ENCODE results near the gene RGS14.
"Not testable (repeated sequence)": the region's sequence is repeated elsewhere in the genome, so short reads cannot be mapped to it uniquely, and the experiment has no call there.

Gene RGS14

DNA sequence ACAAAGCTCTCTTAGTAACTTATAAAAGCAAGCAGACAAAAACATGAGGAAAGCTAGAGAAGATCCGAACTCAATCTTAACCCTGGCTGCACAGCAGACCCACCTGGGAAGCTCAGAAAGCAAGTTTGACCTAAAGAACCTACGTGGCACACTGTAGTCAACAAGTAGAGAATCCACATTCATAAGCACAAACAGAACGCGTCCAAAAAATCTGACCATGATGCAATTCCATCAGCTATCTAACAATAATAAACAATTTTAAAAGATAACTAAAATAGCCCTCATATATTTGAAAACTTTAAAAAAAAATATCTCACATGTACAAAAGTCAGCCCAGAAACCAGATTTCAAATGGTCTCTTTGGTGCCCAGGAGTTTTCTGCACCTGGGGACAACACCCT is 10.9 kb upstream of the RGS14 start:
- no peak for DNase-seq (ENCODE audit: low read depth)

DNA sequence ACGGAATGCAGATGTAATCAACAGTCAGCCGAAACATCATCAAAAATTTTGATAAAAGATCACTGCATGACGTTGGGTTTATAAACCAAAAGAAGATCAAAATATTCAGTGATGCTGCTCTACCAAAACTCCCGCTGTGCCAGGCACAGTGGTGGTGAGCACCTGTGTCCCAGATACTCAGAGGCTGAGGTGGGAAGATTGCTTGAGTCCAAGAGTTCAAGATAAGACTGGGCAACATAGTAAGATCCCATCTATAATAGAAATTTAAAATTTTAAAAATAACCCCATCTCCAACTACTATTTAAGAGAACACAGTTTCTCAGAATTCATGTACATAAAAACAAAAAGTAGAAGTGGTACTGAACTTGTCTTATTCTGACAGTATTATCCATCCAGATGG is 10.0 kb upstream of the RGS14 start:
- DNase-seq (ENCODE audit: low read depth) = no peak

DNA sequence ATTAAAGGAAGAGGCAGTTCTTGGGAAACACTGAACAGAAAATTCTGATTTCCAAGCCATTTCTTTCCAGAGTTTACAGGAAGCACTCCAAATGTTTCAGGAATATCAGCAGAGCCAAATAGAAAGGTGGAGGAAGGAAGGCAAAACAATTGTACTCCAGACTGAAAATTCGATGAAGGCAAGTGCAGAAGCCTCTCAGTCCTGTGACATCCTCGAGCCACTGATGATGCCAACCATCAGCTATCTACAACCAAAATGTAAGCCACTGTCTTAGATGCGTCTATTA is 8.4 kb upstream of the RGS14 start:
- no peak for DNase-seq (ENCODE audit: low read depth)

DNA sequence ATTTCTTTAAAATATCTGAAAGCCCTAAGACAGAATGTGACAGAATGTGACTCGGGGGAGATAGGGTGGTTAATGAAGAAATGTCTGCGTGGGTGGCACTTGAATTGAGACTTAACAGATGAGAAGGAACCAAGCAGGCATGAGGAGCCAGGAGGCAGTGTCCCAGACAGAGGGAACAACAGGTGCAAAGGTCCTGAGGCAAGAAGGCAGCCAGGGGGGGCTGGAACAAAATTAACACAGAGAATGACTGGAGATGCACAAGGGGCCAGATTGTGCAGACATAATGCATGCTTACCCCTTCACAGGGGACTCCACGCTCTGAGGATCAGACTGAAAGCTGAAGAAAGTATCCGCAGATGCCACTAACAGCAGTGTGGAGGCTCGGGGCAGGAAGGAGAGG is 8.0 kb upstream of the RGS14 start:
- no peak for DNase-seq (ENCODE audit: low read depth)

DNA sequence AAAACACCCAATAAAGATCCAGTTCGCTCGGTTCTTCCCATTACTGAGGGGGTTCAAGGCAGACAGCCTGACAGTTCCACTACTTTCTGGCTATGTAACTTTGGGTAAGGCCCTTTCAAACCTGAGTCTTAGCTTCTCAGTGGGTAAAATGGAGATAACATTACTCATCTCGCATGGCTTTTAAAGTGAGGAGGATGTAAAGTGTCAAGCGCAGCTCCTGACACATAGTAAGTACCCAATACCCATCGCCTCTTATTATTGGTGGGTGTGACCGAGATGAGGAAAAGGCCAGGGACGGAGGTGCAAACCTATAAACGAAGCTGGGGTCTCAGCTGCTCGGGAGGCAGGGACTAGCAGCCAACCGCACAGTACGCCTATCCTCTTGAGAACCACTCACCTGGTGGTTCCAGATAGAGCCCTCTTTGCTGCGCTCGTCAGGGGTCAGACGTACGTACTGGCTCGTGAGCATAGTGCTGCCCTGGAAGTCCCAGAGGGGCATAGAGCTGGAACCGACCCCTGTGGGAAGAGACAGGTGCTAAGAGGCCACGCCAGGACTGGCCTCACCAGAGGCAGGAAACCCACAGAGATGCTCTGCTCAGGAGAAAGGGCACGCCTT is 6.8 kb upstream of the RGS14 start:
- DNase-seq (ENCODE audit: low read depth) = no peak

DNA sequence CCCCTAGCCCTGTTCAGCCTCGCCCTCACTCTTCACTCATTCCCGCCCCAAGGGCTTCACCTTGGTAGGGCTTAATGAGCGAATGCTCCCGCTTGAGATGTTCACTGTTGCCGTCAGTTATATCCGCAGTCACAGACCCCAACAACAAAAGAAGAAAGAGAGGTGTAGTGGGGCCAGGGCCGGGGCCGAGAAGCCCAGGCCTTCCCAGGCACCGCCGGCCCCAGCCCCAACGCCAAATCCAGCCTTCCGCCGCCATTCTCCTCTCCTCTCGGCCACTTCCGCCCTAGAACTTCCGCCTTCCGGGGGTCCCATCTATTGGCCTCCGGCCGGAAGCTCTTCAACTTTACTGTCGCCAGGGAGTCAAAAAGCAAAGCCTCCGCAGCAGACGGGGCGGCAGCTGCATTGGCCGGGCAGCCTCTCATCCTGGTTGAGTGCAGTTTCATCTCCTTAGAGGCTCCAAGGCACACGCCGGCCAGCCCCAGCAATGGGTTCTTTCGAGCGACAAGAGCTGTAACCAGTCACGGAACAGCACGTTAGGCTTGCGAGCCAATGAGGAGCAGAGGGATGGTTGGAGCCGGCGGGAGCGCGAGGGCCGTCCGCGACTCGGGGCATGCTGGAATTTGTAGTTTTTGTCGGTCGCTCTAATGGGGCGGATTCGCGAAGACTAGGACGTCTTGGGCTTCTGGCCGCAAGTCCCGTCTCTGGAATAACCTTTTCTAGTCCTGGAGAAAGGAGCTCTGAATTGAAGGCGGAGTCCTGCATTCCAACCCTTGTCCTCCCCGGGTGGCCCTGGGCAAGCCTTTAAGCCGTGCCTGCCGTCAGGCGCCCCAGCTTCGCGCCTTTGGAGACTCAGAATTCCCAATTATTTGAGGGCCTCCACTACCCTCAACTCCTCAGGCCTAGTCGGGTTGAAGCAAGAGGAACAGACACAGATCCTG is 6.1 kb upstream of the RGS14 start, which contains the start of gene LMAN2:
LMAN2 (minus strand) TSS at position 277 of the 938 bp plus-strand sequence; CDS start at position 256, 21 bp downstream.
- peak; percentile 84 for DNase-seq (ENCODE audit: low read depth)

DNA sequence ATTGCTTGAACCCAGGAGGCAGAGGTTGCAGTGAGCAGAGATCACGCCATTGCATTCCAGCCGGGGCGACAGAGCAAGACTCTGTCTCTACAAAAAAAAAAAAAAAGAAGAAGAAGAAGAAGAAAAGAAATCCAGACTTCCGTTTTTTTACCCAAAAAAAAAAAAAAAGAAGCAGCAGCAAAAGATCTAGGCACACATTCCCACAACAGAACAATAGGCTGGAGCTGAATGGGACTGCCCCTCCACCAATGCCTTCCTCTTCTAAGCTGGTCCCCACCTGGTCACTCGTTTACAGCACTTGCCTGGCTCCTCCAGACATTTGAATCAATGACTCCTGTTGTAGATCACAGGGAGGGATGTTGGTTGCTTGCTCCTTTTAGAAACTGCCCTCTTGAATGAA is 4.6 kb upstream of the RGS14 start:
- no peak for DNase-seq (ENCODE audit: low read depth)

DNA sequence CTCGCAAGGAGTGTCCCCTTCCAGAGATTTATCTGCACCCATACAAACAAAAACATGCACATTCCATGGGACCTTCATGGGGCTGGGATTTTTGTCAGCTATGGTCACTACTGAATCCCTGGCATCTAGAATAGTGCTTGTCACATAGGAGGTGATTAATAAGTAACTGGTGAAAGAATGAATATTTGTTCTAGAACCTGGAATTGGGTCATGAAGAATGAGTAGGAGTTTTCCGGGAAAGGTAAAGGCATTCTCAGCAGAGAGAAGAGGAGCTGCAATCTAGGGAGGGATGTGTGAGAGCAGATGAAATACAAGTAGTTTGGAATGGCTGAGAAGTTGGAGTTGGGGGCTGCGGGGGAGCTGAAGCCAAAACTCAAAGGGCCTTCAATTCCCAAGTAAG is 3.5 kb upstream of the RGS14 start:
- DNase-seq (ENCODE audit: low read depth) = no peak

DNA sequence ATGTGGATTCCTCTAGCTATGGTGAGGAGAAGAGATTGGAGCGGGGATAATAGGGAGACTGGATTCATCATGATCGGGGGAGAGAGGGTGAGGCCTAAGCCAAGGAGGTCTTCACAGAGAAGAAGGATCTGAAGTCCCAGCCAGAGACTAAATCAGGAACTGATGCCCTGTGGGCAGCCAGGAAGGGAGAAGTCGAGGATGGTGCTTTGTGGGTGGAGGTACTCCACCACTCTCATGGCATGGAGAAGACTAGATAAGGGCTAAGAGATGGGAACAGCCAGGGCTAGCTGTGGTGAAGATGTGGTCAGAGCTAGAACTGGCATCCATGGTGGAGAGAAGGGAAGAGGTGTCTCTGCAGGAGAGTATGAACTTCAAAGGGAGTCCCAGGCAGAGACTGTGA is 3.0 kb upstream of the RGS14 start:
- no peak for DNase-seq (ENCODE audit: low read depth)

DNA sequence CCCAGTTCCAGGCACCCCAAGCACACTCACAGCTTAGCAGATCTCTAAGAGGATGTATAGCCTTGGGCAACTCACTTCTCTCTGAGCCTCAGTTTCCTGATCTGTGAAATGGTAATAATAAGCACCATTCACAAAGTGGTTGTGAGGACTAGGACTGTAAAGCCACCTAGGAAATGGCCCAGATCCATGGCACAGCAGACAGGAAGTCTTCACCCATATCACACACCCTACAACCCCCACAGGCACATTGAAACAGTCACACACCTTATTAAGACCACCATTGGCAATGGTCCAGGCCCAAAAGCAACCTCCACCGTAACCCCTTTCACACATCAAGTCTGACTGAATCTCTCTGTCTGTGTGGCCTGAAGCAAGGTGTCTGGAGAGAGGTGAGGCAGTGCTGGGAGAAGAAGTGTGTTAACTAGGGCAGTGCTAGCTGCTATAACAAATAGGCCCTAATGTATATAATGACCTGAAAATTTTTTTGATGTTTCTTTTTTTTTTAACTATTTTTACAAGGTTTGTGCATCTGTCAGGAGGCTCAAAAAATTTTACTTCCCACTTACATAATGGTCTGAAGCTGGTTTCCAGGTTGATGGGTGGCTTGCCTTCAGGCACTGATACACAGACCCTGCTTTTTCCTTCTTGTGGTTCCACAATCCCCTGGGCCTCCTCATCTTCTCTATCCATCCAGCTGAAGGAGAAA is 2.4 kb upstream of the RGS14 start:
- no peak for DNase-seq (ENCODE audit: low read depth)

DNA sequence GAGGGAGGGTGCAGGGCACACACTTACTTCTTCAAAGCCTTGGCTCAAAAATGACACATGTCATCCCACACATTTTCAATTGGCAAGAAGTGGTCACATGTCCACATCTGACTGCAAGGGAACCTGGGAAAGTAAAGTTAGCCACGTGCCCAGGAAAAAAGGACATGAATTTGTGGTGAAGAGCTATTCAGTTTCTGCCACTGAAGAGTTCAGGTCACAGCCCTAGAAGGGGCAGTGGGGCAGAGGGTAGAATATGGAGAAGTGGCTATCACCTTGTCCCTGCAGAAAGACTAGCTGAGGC is 1.9 kb upstream of the RGS14 start:
- no peak for DNase-seq (ENCODE audit: low read depth)

DNA sequence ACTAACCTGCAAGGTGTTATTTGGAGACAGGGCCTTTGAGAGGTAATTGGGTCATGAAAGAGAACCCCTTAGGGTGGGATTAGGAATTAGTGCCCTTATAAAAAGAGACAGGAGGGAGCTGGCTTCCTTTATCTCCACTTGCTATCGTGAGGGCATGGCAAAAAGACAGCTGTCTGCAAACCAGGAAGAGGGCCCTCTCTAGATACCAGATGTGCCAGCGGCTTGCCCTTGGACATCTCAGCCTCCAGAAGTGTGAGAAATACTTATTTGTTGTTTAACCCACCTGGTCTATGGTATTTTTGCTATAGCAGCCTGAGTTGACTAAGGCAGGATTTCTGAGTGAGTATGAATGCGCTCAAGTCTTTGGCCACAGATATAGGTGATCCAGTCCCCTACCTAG is 978 bp upstream of the RGS14 start:
- no peak for DNase-seq (ENCODE audit: low read depth)

DNA sequence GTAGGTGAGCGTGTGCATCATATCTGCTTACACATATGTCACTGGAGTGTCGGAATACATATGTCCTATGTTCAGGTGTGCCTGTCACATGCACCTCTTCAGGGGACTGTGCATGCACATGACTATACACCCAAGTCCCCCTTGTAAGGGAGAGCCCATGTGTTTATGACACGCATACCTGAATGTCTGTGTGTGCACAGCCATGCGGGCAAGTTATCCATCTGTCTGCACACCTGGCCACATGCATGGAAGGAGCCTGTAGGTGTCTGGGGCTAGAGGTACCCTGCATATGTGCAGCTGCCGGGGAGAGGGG is 622 bp upstream of the RGS14 start:
- DNase-seq (ENCODE audit: low read depth) = no peak

DNA sequence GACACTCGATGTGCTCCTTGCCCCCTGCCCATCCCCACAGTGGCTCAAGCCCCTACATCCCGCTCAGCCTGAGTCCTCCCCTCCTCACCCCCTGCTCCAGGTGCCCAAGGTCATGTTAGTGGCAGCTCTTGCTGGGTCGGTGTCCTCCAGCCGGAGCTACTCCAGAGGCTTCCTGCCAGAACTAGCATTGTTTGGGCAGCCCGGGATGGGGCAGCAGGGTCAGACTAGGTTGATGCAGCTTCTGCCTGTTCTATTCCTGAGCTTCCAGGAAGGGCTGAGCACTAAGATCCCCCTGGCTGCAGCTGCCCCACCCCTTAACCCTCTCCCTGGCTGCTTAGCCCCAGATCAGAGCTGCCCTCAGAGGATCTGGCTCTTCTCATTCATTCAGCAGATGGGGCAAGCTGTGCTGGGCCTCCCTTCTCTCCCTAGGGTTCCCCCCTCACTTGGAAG is 671 bp downstream of the RGS14 start:
- DNase-seq (ENCODE audit: low read depth) = no peak

DNA sequence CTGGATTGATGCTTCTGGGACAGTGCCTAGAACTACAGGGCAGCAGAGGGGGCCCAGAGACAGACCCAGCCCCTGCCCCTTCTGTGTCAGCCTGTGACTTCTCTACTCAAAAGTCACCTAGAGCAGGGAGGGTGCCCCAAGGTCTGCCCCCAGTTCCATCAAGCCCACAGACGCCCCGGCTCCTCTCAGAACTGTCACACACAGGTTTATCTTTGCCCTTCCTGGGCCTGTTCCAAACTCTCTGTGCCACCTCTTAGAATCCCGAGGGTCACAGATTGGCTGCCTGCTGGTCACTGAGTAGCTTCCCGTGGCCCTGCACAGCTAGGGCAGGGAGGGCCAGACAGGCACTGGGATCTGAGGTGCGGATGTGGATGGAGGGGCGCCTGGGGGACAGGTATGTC is 1.7 kb downstream of the RGS14 start:
- no peak for DNase-seq (ENCODE audit: low read depth)

DNA sequence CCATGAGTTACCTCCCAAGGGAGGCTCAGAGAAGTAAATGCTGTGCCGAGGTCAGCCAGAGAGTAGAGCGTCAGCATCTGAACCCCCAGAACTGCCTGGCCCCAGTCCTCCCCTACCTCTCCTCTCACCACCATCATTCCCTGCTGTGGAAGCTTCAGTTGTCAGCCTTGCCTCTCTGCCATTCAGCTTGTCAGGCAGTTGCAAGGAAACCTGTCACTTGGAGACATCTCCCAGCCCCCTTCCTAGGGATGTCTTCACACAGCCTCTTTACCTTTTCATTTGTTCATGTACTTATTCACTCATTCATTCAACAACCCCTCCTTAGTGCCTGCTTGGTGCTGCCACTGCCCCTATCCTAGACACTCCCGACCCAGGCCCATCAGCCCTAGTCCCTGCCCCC is 2.1 kb downstream of the RGS14 start:
- no peak for DNase-seq (ENCODE audit: low read depth)

DNA sequence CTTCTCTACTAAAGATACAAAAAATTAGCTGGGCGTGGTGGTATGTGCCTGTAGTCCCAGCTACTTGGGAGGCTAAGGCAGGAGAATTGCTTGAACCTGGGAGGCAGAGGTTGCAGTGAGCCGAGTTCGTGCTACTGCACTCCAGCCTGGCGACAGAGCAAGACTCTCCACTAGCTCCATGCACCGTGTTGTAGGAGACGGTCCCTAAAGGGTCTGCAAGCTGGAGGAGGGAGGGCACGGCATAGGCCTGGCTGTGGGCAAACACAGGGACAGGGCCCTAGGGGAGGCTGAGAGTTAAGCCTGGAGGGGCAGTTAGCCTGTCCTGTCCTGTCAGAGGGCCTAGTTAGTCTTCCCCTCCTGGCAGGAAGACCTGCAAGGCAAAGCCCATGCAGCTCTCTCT is 3.0 kb downstream of the RGS14 start:
- DNase-seq (ENCODE audit: low read depth) = not testable (repeated sequence)

DNA sequence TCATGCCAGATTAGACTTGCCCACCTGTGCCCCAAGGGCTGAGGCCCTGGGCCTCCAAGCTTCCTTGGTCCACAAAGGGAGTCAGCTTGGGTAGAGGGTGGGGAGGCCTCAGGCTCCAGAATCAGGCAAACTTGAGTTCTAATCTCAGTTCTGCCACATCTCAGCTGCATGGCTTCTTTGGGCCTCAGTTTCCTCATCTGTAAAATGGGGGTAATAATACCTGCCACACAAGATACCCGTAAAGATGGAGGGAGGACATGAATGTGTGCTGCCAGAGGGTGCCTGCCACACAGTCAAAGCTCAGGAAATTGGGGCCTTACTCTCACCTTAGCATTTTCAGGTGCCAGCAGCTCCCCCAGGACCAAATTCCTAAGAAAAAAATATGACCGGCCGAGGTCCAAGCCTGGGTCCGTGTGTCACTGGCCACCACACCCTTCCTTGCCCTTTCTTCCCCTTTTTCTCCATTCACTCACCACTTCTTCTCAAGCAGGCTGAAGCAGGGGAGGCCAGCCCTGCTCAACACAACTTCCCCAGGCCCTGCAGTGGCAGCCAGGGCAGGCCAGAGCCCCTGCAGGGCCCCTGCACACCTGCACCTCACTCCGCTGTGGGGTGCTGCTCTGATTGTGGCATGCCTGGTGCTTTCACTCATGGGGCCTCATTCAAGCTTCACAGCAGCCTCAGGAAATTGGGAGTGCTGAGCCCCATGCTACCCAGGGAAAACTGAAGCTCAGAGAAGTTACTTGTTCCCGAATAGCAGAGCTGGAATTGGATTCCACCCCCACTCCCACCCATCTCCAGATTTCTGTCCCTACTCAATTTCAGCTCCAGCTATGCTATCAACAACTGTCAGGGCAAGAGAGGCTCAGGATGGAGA is 3.9 kb downstream of the RGS14 start:
- DNase-seq (ENCODE audit: low read depth) = no peak

DNA sequence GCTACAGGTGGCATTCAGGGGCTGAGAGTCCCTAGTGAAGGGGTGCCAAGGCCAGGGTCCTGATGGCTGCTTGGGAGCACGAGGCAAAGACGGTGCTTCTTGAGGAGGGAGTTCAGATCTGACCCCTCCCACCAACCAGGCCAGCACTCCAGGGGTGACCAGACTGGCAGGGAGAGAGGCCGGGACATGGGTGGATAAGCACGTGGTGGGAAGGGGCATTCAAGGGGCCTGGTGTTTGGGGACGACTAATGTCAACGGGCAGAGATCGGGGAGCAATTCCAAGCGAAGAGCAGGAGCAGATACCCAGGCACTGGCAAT is 4.5 kb downstream of the RGS14 start:
- DNase-seq (ENCODE audit: low read depth) = no peak

DNA sequence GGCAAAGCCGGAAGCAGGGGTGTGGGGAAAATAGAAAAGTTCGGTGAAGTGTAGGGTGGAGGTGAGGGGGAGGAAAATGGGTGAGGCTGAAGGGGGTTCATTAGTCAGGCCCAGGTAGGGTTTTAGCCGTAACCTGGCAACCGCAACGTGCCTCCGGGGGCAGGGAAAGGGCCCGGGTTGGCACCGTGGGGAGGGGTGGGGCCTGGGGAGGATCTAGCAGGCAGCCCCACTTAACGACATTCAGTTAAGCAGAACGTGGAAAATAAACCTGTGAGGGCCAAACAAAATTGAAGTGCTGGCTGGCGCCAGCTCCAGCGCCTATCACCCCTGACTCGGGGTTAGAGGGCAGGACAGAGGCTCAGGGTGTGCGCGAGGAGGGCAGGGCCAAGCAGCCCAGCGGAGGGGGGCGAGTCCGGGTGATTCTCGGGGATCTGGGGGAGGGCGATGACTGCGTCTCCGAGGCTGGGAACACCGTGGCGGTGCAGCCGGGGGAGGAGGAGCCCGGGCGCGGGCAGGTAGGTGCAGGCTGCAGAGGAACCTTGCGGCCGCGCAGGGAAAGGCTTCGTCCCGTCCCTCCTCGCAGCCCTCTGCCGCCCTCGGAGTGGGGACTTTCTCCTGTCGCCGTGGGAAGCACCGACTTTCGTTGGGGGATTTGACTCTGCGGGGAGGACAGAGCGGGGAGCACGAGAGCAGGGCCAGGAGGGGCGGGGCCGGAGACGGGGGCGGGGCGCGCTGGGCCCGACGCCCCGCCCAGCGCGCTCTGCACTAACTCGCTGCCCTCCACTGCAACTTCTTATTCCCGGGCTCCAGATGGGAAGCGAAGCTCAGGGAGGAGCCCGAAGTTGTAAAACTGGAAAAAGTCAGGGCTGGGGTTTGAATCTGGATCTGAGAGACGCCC is 5.1 kb downstream of the RGS14 start:
- DNase-seq (ENCODE audit: low read depth) = peak; percentile 62

DNA sequence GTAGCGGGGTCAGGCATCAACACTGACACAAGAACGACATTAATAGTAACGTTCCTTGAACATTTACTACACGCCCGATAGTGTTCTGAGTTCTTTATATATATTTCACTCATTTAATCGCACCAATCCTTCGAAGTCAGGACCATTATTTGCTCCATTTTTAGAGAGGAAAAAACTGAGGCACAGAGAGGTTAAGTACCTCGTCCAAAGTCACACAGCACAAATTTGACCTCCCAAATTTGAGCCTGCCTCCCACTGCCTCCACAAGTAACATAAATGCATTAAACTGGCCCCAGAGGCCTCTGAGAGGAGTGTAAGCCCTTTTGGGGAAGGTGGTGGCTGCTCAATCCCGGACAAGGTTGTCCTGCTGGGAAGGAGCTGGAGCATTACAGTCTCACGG is 5.8 kb downstream of the RGS14 start:
- DNase-seq (ENCODE audit: low read depth) = no peak

Measured in activated T-helper 9 cell treated with anti-CD3 and anti-CD28 coated beads, Interleukin-2, amount 50 U/mL, for 16 hours (primary cell).